Heart left ventricle (tissue), 13 donors: Measurements from ENCODE around the gene CCDC175.

Experiments
- POLR2A ChIP-seq, 2 donors: fragments of 450-650 bp; IDR thresholded peaks; one replicate each; pipeline ENCODE4 v1.6.1; 2017; ENCODE audit warnings: antibody characterized with exemption in 2 of 2, mild to moderate bottlenecking in 2 of 2, moderate library complexity in 2 of 2
- TF ChIP-seq, protein P1 (sequence below), 12 donors: fragments of 200-600 bp; sonication (generic) in 4 of 12; IDR thresholded peaks; one replicate each; pipeline versions ENCODE4 v1.5.0 to v1.8.0; 2018 to 2022; ENCODE audit warnings: antibody characterized with exemption in 12 of 12, mild to moderate bottlenecking in 5 of 12
- donor health status: ischemic (EF 13 %, LVEDD 7.1; RV severe dilation, severe dysfunction).
- donor health status: DM: no; HTN: yes; CAD: no.
- donor health status: DM: no; HTN: no; CAD: no.
- donor health status: ischemic (EF 25% LVEDD 6.9; RV normal size, moderate dysfunction).
- donor health status: ischemic (EF 25% LVEDD 5.7; RV mildly dilated, moderate dysfunction).
- donor health status: ischemic (EF 35%, LVEDD 5.7; RV mildly dilated, moderate dysfunction).
- donor health status: nonischemic (EF 11% LVEDD 7.7; RV severe dilation, severe dysfunction).
- donor health status: DM: yes; HTN: yes; CAD: no.
- donor health status: PGD.
- donor health status: ischemic (EF 29% LVEDD 5.4; RV normal size, mild dysfunction).
- donor health status: nonischemic (EF 23%, LVEDD 6.1; RV moderate dilation, normal function).

DNA sequence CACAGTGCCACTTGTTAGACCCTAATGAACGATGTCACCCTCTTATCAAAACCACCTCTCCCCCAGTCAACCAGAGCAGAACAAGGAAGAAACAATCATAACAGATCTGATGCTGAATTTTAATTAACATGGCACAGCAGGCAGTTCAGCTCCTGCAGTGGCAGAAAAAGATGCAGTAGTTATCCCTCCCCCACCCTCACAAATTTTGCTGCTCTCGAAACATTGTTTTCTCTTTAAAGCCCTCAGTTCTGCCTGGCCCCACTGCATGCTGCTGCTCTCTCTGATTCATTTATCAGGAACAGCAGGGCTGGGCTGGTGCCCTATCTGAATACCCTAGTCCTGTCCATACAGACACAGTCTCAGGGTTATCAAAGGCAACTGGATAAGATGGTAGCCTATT, 12.2 kb downstream of the CCDC175 start:
- TF ChIP-seq, protein P1, sequence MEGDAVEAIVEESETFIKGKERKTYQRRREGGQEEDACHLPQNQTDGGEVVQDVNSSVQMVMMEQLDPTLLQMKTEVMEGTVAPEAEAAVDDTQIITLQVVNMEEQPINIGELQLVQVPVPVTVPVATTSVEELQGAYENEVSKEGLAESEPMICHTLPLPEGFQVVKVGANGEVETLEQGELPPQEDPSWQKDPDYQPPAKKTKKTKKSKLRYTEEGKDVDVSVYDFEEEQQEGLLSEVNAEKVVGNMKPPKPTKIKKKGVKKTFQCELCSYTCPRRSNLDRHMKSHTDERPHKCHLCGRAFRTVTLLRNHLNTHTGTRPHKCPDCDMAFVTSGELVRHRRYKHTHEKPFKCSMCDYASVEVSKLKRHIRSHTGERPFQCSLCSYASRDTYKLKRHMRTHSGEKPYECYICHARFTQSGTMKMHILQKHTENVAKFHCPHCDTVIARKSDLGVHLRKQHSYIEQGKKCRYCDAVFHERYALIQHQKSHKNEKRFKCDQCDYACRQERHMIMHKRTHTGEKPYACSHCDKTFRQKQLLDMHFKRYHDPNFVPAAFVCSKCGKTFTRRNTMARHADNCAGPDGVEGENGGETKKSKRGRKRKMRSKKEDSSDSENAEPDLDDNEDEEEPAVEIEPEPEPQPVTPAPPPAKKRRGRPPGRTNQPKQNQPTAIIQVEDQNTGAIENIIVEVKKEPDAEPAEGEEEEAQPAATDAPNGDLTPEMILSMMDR (IDR thresholded peaks at IDR 0.05), result no peak
- TF ChIP-seq POLR2A (IDR thresholded peaks at IDR 0.05), result no peak
